GM12801 (cell line): ENCODE data around the gene SPATA16.

Experiments
- TF ChIP-seq, protein P1 (sequence below): IDR thresholded peaks from one replicate; pipeline ENCODE4 v1.5.1; 2011; ENCODE audit warnings: control low read depth; ENCODE audit not compliant: insufficient read length; ENCODE audit errors: extremely low read depth

SPATA16 gene

DNA sequence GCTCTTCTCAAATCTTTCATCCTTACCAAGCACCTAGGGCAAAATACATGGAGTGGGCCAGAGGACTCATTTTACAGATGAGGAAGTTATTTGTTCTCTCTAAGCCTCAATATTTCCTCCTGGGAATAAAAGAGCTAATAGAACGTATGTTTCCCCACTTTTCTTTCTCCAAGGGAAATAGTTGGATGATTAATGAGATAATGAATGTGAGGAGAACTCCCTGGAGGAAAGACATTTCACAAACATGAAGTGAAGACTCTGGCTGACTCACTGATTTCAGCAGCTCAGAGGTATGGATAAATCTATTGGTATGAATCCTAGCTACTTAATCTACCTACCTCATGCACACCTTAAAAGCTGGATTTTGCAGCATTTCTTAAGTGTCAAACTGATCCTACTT is 292.1 kb downstream of the SPATA16 start:
- TF ChIP-seq, protein P1, sequence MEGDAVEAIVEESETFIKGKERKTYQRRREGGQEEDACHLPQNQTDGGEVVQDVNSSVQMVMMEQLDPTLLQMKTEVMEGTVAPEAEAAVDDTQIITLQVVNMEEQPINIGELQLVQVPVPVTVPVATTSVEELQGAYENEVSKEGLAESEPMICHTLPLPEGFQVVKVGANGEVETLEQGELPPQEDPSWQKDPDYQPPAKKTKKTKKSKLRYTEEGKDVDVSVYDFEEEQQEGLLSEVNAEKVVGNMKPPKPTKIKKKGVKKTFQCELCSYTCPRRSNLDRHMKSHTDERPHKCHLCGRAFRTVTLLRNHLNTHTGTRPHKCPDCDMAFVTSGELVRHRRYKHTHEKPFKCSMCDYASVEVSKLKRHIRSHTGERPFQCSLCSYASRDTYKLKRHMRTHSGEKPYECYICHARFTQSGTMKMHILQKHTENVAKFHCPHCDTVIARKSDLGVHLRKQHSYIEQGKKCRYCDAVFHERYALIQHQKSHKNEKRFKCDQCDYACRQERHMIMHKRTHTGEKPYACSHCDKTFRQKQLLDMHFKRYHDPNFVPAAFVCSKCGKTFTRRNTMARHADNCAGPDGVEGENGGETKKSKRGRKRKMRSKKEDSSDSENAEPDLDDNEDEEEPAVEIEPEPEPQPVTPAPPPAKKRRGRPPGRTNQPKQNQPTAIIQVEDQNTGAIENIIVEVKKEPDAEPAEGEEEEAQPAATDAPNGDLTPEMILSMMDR = no peak

DNA sequence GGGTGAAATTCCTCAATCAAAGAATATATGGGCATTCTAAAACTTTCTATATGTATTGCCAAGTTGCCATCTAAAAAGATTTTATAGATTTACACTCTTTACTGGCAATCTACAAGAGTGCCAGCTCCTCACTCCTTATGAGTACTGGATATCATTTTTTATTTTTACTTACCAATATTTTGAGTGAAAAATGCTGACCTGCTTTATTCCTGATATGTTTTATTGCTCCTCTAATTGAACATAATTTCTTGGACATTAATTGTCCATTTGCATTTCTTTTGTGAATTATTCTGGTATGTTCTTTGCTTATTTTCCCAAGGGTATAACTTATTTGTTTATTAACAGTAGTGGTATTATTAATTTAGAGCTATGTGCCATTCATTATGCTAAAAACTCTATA is 293.7 kb downstream of the SPATA16 start:
- TF ChIP-seq, protein P1 = no peak

DNA sequence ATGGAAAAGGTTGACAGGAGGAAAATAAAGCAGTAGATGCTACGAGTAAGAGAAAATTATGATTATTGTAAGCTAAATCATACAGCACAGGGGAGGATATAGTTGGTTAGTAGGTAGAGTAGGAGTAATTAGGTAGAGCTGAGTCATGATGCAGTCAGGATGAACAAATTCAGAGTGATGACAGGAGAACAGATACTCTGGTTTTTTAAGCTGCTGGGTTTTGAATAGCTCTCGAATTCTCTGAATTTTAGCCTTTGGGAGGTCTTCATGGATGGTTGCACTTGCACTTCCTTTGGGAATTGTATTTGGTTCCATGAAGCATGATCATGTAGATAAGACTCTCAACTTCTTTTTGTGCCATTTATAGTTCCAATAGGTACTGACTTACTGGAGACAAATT is 294.3 kb downstream of the SPATA16 start:
- TF ChIP-seq, protein P1 = no peak

DNA sequence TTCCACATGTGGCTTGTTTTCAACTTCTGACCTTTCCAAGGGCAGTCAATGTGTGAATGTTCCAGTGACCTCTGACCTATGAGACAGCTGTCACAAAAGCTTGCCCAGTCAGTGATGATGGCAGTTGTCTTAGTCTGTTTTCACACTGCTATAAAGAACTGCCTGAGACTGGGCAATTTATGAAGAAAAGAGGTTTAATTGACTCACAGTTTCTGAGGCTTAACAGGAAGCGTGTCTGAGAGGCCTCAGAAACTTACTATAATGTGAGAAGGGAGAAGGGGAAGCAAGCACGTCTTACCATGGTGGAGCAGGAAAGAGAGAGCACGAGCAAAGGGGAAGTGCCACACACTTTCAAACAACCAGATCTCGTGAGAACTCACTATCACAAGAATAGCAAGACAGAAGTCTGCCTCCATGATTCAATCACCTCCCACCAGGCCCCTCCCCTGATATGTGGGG is 294.9 kb downstream of the SPATA16 start:
- TF ChIP-seq, protein P1 = no peak

DNA sequence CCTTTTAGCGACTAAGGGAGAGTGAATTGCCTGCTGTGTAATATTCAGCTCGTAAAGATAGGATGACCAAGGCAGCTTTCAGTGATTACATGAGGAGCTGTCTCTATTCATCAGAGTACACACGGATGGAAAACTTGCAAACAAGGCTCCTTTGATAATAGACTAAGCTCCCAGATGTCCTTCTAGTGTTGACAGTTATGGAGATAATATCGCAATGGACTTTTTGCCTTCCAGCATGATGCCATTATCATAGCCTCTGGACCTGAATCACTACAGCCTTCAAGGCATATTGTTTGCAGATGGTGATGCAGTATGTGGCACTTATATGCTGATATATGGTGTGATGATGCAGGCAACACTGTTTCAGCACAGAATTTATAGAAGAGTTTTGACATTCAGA is 296.6 kb downstream of the SPATA16 start:
- TF ChIP-seq, protein P1 = no peak

DNA sequence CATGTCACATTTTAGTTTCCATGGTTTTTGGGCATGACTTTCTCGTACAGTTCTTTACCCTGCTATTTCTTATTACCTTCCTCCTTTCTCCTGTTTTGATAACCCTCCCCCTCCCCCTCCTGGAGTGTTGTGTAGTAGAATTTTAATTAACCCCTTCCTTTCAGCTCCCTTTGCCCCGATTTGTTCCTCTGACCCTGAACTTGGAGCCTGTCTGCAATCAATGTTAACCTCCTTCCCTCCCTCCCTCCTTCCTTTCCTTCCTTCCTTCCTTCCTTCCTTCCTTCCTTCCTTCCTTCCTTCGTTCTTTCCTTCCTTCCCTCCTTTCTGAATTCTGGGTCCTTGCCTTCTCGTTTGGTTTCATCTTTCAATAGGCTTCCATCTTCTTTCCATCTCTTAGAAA is 300.1 kb downstream of the SPATA16 start:
- TF ChIP-seq, protein P1 = no peak

DNA sequence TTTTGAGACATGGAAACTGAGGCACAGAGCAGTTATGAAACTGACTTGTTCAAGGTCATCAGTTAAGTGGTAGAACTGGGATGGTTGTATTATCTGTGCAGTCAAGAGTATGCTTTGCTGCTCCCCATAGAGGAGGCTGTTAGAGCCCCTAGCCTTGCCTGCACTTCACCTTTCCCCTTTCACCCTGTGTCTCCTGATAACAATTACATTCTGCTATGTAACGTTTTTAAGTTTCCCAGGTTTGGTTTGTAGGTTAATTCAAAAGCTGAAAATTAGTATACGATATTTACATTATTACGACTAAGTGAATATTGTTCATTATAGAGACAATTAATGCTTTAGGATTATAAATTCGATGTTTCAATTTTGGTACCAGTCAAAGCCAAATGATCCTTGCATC is 300.6 kb downstream of the SPATA16 start:
- TF ChIP-seq, protein P1 = no peak

DNA sequence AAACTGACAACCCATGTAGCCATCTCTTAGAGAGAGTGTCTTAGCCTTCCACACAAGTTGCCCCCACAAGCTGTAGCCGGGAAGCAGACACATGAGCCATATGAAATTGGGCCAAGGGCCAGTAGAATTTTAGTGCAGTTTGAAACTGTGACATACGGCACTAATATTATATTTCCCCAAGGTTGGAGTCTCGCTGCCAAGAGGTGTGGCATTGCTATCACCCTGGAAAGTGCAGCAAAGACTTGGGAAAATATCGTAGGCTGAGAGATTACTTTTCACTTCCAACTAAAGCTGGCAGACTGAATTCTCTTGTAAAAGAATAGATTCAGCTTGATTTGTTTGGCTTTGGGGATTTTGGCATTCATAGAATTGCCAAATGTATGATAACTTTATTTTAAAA is 301.4 kb downstream of the SPATA16 start:
- TF ChIP-seq, protein P1 = no peak
